WTC11 (cell line): ENCODE data around the gene BRI3.

ENCODE experiments used
- ATF3 ChIP-seq: sonication (generic); formaldehyde crosslinking; conservative IDR thresholded peaks from 2 replicates; pipeline ENCODE4 v1.8.1; 2022; ENCODE audit warnings: mild to moderate bottlenecking, missing genetic modification reagents
- CTCF ChIP-seq: fragments of 200-600 bp; IDR thresholded peaks from 2 replicates; pipeline ENCODE4 v1.8.0; 2022; ENCODE audit warnings: antibody characterized with exemption
- HMGXB4 ChIP-seq: sonication (generic); formaldehyde crosslinking; IDR thresholded peaks from 2 replicates; pipeline ENCODE4 v1.8.1; 2023; ENCODE audit warnings: mild to moderate bottlenecking, moderate library complexity, missing genetic modification reagents
- ZNF263 ChIP-seq: sonication (generic); formaldehyde crosslinking; IDR thresholded peaks from 2 replicates; pipeline ENCODE4 v1.8.1; 2022; ENCODE audit warnings: low read depth, mild to moderate bottlenecking, moderate library complexity, missing genetic modification reagents

- TF ChIP-seq CTCF = no peak
- no peak for TF ChIP-seq ZNF263 (CRISPR knock-in tag)
- no peak for TF ChIP-seq HMGXB4
- TF ChIP-seq ATF3 = no peak
Observed at GRCh38 chr7:98256431-98256830, 25.1 kb upstream of the BRI3 start.
